Mesothelial cell of epicardium (in vitro differentiated cells): ENCODE measurements around the gene VSTM4. TPM values are rescaled to one million over a fixed set of nuclear protein-coding genes. Genes with fewer than 3 reads are reported as not detected.

Experiments used
- DNase-seq, 2 experiments: peaks; one replicate each; pipeline ENCODE4 v3.0.0; 2021; ENCODE audit warnings: low spot score in 2 of 2; ENCODE audit not compliant: unreplicated experiment in 2 of 2
- H3K27ac Mint-ChIP-seq: 2 replicates; pipeline ENCODE4 v1.8.0; 2021; ENCODE audit warnings: mixed read lengths
- H3K27me3 Mint-ChIP-seq: 2 replicates; pipeline ENCODE4 v1.8.0; 2021; ENCODE audit warnings: low read depth, mixed read lengths
- H3K36me3 Mint-ChIP-seq: 2 replicates; pipeline ENCODE4 v1.8.0; 2021; ENCODE audit warnings: mixed read lengths
- H3K4me1 Mint-ChIP-seq: 2 replicates; pipeline ENCODE4 v1.8.0; 2021; ENCODE audit warnings: mixed read lengths
- H3K4me3 Mint-ChIP-seq: 2 replicates; pipeline ENCODE4 v1.8.0; 2021; ENCODE audit warnings: mild to moderate bottlenecking, moderate library complexity, mixed read lengths
- H3K9me3 Mint-ChIP-seq: 2 replicates; pipeline ENCODE4 v1.8.0; 2021; ENCODE audit warnings: mixed read lengths
- total RNA-seq: library from RNA; stranded (reverse); gene quantifications from 3 replicates; pipeline ENCODE4 v1.2.1, GENCODE V29; 2021
- TF ChIP-seq, protein P1 (sequence below): fragments of 200-600 bp; sonication (generic); IDR thresholded peaks from one replicate; pipeline ENCODE4 v1.5.0; 2021; ENCODE audit warnings: antibody characterized with exemption; ENCODE audit not compliant: unreplicated experiment

VSTM4 gene
- total RNA-seq, 1 donor from 2014 or later, result 3.5 TPM

DNA sequence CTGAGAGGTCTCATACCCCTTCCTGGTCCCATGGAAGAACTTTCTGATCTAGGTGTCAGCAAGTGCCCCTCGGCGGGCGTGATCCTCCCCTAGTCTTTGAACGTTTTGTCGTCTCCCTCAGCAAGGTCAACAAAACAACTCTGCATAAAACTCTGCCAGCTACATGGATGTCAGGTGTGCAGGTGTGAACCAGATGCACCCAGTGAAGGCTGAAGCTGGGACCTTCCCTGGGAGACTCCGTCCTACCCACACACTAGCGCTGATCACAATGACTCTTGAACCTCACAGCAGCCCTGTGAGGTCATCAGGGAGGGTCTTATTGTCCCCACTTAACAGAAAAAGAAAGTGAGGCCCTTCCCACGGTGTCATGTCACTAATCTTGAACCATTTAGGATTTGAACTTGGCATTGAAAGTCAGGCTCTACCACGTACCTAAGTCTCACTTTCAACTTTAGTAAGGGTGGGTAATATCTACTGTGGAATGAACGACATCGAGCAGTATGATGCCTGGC, 68.1 kb downstream of the VSTM4 start:
- TF ChIP-seq, protein P1, sequence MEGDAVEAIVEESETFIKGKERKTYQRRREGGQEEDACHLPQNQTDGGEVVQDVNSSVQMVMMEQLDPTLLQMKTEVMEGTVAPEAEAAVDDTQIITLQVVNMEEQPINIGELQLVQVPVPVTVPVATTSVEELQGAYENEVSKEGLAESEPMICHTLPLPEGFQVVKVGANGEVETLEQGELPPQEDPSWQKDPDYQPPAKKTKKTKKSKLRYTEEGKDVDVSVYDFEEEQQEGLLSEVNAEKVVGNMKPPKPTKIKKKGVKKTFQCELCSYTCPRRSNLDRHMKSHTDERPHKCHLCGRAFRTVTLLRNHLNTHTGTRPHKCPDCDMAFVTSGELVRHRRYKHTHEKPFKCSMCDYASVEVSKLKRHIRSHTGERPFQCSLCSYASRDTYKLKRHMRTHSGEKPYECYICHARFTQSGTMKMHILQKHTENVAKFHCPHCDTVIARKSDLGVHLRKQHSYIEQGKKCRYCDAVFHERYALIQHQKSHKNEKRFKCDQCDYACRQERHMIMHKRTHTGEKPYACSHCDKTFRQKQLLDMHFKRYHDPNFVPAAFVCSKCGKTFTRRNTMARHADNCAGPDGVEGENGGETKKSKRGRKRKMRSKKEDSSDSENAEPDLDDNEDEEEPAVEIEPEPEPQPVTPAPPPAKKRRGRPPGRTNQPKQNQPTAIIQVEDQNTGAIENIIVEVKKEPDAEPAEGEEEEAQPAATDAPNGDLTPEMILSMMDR, result no peak
- no peak for DNase-seq
- H3K4me1 Mint-ChIP-seq, result no peaks in the 10 kb centered on the region

DNA sequence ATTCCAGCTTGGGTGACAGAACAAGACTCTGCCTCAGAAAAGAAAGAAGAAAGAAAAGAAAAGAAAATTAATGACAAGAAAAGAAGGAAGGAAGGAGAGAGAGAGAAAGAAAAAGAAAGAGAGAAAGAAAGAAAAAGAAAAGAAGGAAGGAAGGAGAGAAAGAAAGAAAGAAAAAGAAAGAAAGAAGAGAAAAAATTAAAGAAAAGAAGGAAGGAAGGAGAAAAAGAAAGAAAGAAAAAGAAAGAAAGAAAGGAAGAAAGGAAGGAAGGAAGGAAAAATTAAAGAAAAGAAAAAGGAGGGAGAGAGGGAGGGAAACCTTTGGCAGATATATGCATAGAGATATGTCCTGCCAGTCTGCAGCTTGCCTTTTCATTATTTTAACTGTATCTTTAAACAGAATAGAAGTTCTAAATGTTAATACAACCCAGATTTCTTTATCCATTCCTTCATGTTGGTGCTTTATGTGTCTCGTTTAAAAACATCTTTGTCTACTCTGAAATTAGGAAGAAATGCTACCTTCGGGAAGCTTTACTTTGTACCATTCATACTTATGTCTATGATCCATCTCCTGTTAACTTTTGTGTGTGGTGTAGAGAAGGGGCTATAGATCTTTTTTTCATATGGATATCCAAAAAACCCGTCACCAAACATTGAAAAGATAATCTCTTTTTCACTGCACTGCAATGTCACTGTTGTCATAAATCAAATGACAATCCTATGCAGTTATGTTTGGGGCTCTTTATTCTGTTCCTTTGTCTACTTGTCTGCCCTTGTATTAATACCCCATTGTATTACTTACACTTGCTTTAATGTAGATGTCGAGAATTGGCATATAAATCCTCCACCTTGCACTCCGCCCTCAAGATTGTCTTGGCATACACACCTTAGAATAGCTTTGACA, 70.8 kb downstream of the VSTM4 start:
- Mint-ChIP-seq H3K4me3 (no peak overlapping the region), H3K4me1 (no peaks in the 10 kb centered on the region), H3K36me3 (no peaks in the 10 kb centered on the region), H3K27me3 (peaks cover 42% of the 10 kb centered on the region), H3K27ac (no peak overlapping the region), H3K9me3 (peaks cover 5% of the 10 kb centered on the region)
- no peak for DNase-seq
- TF ChIP-seq, protein P1, result no peak

More for the DNA sequence above, 68.1 kb downstream of the VSTM4 start:
- no peak overlapping the region for H3K27ac Mint-ChIP-seq
- H3K9me3 Mint-ChIP-seq, result peaks cover 5% of the 10 kb centered on the region
- H3K27me3 Mint-ChIP-seq, result peaks cover 47% of the 10 kb centered on the region
- no peaks in the 10 kb centered on the region for H3K36me3 Mint-ChIP-seq
- no peak overlapping the region for H3K4me3 Mint-ChIP-seq

GRCh38 chr10:49040601-49041000, 74.7 kb downstream of the VSTM4 start:
- DNase-seq, result no peak
- H3K36me3 Mint-ChIP-seq, result no peaks in the 10 kb centered on the region

DNA sequence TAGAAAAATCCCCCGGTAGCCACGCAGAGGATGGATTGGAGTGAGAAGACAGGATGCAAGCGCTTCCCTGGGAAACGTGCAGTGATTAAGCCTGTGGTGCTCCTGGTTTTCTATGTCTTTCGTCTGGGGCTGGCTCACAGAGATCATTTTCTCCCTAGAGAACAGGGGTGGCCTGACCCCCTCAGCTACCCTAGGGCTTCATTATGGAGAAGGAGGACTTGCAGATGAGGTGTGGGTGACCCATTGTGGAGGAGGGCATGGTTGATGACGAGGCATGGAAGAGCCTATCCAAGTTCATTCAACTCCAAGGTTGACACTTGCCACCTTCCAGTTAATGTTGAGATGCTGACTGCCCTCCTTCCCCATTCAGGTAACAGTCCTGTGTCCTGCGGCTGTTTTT, 75.9 kb downstream of the VSTM4 start:
- Mint-ChIP-seq H3K9me3 (no peaks in the 10 kb centered on the region), H3K36me3 (no peaks in the 10 kb centered on the region), H3K27ac (no peak overlapping the region), H3K27me3 (peaks cover 21% of the 10 kb centered on the region), H3K4me3 (no peak overlapping the region), H3K4me1 (no peaks in the 10 kb centered on the region)
- DNase-seq, result no peak
- TF ChIP-seq, protein P1, result no peak

More at GRCh38 chr10:49040601-49041000, 74.7 kb downstream of the VSTM4 start:
- H3K9me3 Mint-ChIP-seq, result no peaks in the 10 kb centered on the region
- no peaks in the 10 kb centered on the region for H3K4me1 Mint-ChIP-seq
- H3K27ac Mint-ChIP-seq, result no peak overlapping the region
- TF ChIP-seq, protein P1, result no peak
- peaks cover 28% of the 10 kb centered on the region for H3K27me3 Mint-ChIP-seq
- no peak overlapping the region for H3K4me3 Mint-ChIP-seq

DNA sequence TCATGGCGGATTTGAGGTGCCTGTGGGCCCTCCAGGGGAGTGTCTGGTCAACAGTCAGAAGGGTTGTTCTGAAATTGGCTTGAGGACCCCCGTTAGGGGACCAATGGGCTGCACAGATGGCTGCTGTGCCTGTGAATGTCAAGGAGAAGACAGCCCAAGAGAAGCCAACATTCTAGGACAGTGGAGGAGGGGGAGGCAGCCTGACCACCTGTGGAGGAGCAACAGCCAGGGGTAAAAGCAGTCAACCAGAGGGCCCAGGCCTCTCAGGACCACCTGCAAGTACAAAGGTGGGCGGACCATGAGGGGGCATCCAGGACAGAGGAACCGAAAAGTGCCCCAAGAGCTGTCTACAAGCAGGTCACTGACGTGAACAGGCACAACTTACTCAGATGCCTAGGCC, 76.6 kb downstream of the VSTM4 start:
- Mint-ChIP-seq H3K27ac (no peak overlapping the region), H3K9me3 (no peaks in the 10 kb centered on the region), H3K4me1 (no peaks in the 10 kb centered on the region), H3K36me3 (no peaks in the 10 kb centered on the region), H3K4me3 (no peak overlapping the region), H3K27me3 (peaks cover 14% of the 10 kb centered on the region)
- DNase-seq, result no peak
- TF ChIP-seq, protein P1, result no peak
